Erythroblast (primary cell): ENCODE measurements around the gene ROM1.
"Not testable (repeated sequence)": the region's sequence is repeated elsewhere in the genome, so short reads cannot be mapped to it uniquely, and the experiment has no call there.

Source experiments
- GATA1 ChIP-seq: IDR thresholded peaks from 2 replicates; pipeline ENCODE4 v1.6.1; 2011; ENCODE audit warnings: low read depth, mild to moderate bottlenecking, control low read depth, low read length, moderate library complexity
- POLR2A ChIP-seq: IDR thresholded peaks from 2 replicates; pipeline ENCODE4 v1.6.1; 2011; ENCODE audit warnings: mild to moderate bottlenecking, low read length

DNA sequence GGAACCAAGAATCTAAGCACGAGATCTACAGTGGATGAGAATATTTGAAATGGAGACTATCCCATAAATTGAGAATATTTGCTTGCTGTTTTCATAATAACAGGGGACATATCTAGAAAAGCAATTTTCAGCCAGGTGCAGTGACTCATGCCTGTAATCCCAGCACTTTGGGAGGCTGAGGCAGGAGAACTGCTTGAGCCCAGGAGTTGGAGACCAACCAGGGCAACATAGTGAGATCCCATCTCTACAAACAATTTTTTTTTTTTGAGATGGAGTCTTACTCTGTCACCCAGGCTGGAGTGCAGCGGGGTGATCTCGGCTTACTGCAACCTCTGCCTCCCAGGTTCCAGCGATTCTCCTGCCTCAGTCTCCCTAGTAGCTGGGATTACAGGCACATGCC is 31.3 kb upstream of the ROM1 start:
- not testable (repeated sequence) for TF ChIP-seq POLR2A, GATA1
